ACHN (cell line): Measurements from ENCODE around the gene MAP3K21.

Source experiments
- DNase-seq: peaks from one replicate; pipeline ENCODE4 v3.0.0-alpha.2; 2015
- in situ Hi-C: cut with HindIII; loops from 2 replicates; pipeline ENCODE4 v1.10.0; 2017; ENCODE audit warnings: low sequenced_read_pairs, low pct_ligation_motif_present, low pct_unique_long_range_greater_than_20kb

The MAP3K21 gene

DNA sequence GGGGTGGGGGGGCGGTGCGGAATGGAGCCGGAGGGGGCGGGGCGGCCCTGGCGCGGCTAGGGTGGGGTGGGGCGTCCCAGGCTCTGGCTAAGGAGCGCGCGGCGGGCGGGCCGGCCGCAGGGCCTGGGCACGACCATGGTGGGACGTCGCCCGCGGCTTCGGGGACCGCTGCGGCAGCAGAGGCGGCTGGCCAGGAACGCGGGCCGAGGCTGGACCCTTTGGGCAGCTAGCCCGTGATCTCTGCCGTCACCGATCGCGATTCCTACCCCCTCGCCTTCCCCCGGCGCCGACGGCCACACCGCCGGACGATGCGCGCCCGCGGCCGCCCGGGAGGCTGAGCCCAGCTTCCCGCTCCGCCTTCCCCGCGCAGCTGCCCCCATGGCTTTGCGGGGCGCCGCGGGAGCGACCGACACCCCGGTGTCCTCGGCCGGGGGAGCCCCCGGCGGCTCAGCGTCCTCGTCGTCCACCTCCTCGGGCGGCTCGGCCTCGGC is at the start of gene MAP3K21:
Gene MAP3K21 (plus strand): TSS at position 74 of the 491 bp plus-strand sequence. CDS start 305 bp downstream, at position 379.
- no peak for DNase-seq
- in situ Hi-C loops, result no loop called here

DNA sequence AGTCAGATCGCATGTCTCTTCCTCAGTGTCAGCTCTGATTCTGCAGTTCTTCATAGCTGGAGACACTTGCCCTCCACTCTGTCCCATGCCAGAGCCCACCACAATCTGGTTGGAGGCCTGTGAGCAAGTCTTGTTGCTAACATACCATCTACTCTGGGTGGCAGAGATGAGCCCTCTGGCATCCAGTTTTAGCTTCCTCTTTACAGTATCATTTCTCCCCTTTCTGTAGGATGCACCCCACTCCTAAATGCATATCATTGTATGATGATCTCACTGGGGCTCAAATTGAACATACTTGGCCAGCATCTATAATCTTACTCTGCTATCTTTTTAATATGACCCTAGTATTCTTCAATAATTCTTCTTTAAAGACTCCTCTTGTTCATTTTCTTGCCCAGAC is 48.9 kb upstream of the MAP3K21 start:
- DNase-seq, result no peak
- in situ Hi-C loops, result no loop called here

DNA sequence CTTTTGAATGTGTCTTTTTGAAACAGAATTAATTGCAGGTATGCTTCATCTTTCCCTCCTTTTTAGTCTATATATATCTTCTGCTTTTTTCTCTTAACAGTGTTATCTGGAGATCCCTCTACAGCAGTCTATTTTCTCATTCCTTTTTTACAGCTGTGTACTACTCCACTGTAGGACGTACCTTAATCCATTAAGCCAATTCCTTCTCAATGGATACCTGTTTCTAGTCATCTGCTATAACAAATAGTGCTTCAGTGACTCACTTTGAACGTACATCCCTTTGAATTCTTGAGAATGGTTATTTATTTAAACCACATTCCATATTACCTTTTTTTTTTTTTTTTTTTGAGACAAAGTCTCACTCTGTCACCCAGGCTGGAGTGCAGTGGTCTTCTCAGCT is 47.6 kb upstream of the MAP3K21 start:
- no peak for DNase-seq
- in situ Hi-C loops, result no loop called here

DNA sequence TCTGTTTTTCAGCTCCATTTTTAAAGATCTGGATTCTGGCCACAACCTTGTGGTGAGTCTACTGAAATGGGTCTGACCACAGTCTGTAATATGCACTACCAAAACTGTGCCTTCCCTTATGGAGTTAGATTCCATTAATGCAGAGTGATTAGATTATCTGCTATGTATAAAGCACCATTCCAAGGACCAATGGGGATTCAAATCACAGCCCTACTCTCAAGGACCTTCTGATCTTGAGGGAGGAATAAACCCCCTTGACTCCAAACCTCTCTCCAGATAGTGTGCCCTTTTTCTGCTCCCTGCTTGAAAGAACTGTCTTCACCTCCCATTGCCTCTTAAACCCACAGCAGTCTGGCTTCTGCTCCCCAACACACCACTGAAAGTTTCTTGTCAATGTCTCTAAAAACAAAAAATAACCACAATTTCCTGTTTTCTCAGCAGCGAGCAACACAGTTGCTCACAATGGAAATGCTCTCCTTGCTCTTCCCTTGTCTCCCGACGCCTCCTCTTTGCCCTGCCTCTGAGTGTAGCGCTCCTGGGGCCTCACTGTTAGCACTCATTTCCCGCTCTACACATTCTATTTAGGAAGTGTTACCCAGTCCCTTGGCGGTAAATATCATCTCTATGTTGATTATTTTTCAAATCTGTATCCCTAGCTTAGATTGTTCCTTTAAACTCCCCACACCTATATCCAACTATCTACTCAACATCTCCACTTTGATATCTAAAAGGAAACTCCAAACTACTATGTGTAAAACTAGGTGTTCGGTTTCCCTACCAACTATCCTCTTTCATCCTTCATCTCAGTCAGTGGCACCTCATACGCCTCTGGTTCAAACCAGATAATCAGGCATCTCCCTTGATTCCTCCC is 45.6 kb upstream of the MAP3K21 start:
- in situ Hi-C loops, result no loop called here
- no peak for DNase-seq

DNA sequence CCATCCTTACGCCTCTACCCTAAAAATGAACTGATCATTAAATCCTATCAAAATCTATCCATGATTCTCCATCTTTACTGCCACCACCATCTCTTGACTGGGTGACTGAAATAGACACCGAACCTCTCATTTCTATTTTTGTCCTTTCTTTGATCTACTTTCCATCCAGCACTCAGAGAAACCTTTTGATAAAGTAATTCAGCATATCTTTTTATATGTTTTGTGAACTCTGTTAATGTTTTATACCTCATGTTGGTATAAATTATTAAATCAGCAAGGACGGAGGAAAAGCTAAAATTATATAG is 45.0 kb upstream of the MAP3K21 start:
- in situ Hi-C loops, result no loop called here
- no peak for DNase-seq

DNA sequence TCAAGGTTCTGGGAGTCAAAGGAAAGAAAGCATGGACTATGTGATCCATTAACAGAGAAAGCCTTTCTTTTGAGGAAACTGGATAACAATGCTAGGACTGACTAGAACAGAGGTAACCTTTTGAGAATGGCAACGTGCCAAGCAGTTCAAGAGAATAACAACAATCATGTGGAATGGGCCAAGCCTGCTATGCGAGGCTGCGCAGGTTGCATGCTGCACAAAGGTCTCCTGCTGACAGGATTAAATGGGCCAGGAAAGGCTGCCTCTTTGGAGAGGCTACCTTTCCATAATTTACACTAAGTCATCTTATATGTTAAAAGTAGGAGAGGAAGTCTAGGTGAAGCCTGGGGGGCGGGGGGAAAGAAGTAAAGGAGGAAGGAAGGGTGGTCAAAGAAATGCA is 37.8 kb upstream of the MAP3K21 start:
- in situ Hi-C loops, result no loop called here
- DNase-seq, result no peak

DNA sequence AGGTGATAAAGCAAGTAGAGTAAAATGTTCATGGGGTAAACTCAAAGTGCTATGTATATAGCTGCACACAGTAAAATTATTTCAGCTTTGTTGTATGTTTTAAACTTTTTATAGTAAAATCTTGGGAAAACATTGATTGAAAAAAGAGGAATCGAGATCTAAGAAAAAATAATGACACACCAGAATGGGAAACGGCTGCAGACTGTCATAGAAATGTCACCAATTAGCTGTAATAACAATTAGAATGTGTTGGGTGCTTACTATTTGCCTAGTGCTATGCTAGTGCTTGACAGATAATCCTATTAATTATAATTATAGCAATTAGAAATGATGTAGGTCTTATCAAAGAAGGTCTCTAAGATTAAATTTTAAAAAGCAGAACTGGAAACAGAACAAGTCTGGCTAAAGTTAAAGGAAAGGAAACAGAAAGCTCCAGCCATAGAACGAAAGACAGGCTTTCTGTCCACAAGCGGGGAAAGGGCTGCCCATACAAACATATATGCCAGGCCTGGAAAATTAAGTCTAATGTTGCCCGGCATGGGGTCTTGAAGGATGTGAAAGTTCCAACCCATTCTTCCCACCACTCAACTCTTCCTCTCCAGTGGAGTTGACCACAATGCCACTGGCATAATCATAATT is 37.0 kb upstream of the MAP3K21 start:
- no peak for DNase-seq
- in situ Hi-C loops, result no loop called here

DNA sequence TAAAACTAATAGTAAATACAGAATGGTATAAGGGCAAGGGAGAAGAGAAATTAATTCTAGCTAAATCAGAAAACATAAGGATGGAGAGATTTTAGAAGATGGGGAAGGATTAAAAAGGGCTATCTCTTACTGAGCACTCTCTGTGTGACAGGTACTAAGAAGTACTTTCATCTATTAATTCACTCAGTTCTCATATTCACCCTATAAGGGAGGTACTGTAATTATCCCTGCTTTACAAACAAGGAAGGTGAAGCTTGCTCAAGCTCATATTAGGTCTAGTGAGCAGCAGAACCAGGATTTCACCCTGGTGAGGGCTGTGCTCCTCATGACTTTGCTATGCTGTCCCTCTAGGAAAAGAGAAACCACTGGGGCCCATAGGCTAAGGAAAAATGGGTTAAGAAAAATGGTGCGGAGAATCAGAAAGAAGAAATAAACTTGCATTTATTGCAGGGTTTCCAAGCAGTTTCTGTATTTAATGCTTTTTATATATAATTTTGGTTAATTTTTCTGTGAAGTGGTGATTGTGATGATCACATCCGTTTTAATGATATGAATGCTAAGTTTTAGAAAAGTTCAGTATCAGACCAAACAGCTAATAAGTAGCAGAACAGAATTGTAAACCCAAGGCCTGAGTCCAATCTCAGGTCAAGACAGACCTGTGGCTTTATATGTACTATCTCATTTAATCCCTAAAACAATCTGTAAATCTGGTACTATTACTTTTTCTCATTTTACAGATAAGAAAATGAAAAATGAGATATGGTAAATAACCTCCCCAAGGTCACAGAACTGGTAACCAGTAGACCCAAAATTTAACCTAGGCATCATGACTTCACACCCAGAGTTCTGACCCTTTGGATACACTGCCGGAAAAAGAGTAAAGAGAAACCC is 33.7 kb upstream of the MAP3K21 start:
- in situ Hi-C loops, result no loop called here
- DNase-seq, result no peak

DNA sequence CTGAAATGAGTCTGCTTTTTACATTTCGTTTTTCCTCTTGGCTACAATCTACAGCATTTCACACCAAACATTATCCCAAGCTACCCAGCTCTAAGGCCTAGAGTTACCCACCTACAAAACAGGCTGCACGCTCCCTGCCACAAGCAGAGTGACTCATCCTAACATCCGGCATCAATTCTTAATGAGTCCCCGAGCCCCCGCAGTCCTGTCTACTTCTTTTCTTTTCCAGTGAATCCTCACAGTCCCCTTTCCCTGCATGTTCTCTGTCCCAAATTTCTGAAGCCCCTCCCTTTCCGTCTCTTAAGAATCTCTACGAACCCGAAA is 32.6 kb upstream of the MAP3K21 start:
- in situ Hi-C loops, result no loop called here
- DNase-seq, result peak; percentile 70

DNA sequence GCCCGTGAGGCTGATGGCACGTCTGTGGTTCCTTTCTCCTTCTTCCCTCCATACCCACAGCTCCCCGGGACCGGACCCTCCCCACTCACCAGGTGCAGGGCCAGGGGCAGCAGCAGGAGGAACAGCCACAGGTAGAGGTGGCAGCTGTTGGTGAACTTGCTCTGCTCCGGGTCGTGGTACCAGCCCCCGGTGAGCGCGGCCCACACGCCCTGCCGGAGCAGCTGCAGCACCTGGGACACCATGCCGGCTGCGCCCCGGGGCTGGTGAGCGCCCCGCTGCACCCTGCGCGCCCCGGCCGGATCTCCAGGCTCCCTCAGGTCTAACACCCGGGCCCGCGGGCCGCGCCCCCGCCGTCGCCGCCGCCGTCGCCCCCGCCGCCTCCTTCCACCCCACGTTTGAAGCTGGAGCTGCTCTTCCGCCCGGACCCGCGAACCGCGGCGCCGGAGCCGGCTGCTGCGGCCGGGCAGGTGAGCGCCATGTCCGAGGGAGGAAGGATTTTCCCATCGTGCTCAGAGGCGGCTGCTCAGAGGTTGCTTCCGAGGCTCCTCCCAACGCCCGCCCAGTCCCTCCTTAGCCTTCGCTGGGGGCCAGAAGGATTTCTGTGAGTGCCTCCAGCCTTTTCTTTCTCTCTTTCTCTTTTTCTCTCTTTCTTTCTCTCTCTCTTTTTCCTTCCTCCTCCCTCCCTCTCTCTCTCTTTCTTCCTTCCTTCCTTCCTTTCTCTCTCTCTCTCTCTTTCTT is 32.1 kb upstream of the MAP3K21 start, which contains the start of gene PCNX2:
Gene PCNX2 (minus strand): TSS at position 489 of the 738 bp plus-strand sequence. CDS start 247 bp downstream, at position 242.
- peak; percentile 77 for DNase-seq
- in situ Hi-C loops, result no loop called here

DNA sequence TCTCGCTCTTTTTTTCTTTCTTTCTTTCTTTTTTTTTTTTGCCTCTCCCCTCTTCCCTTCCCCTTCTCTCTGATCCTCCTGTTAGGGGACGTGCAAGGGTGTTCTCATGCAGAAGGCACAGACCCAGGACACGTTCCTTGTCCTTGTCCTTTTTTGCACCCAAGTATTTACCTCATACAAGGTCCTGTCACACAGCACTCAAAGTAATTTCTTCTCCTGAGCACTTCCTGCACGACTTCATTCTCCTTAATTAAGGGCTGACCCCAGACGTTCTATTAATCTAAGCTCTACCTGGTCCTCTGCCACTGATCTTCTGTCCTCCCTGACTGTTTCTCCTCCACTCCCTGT is 31.6 kb upstream of the MAP3K21 start:
- no peak for DNase-seq
- in situ Hi-C loops, result no loop called here

DNA sequence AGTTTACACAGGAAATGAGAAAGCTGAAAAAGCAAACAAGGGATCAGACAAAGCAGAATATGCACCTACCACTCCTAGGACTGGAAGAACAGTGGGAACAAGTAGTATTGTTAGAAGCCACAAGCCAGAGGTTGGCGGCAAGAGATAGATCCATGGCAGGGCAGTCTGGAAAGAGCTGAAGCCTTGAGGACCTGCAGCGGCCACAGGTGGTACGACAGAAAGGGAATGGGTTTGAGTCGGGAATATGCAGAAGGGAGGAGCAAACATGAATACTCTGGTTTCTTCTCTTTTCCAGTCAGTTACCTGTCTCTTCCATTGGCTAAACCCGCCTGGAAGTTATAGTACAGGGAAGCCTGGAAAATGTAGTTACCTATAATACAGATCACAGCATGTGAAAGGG is 28.1 kb upstream of the MAP3K21 start:
- in situ Hi-C loops, result no loop called here
- DNase-seq, result no peak

DNA sequence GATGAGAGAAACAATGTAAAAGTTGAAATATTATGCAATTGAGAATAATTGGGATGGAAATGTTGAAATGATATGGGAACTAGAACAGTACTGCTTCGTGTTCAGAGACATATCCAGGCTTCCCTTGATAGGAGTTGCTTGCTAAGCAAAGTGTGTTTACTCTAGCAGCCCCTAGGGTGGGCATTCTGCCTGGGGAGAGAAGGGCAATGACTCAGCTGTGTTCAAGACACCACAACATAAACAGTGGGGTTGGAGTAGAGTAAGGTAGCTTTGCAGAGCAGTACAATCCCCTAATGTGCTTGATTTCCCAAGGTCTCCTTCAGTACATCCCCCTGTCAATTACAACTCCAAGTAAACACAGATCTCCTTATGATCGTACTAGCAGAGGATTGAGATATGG is 27.2 kb upstream of the MAP3K21 start:
- no peak for DNase-seq
- in situ Hi-C loops, result no loop called here

DNA sequence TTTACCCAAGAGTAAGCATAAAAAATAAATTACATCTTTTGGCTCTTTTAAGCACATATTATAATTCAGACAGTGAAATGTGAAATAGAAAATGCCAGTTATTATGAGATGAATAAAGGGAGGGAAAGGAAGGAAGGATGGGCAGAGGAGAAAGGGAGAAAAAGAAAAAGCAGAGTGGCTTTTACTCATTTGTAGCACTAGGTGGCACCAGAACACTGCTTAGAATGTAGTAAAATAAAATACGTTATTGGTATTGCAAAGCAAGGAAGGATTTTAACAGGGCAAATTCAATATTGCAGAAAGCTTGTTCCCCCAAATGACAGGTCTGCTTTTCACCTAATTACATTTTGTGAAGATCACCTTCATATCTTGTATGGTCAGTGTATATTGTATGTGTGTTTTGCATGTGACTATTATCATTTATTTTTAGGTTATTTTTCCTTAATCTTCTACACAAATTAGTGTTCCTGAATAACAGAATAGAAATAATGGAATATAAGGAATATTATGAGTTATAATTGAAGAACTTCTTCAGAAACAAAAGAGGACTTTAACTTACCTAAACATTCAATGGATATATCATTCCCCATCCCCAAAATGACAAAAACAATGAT is 22.9 kb upstream of the MAP3K21 start:
- peak; percentile 65 for DNase-seq
- in situ Hi-C loops, result no loop called here

DNA sequence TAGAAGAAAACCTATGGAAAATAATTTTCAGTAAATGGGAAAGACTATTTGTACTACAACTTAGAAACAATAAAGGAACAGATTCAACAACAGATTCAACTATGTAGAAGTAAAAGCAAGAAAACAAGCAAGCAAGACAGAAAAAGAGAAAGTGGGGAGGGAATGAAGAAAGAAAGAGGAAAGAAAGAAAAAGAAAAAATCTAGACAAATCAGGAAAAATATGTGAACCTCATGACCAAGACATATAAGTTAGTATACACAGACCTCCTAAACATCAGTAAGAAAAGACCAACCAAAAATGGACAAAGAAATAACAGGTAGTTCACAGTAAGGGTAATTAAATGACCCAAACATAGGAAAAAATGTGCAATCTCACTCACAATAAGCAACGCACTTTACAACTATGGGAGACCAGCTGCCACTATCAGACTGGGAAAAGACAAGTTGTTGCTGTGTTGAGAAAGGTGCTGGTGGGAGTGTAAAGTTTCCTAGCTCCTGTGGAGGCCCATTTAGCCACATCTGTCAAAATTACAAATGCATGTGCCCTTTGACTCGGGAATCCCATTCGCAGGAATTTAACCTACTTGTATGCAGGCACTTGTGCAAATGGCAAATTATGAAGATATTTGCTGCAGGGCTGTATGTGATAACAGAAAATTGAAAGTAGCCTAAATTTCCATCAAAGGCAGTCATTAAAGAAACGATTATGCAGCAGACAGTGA is 13.9 kb upstream of the MAP3K21 start:
- in situ Hi-C loops, result no loop called here
- DNase-seq, result no peak

DNA sequence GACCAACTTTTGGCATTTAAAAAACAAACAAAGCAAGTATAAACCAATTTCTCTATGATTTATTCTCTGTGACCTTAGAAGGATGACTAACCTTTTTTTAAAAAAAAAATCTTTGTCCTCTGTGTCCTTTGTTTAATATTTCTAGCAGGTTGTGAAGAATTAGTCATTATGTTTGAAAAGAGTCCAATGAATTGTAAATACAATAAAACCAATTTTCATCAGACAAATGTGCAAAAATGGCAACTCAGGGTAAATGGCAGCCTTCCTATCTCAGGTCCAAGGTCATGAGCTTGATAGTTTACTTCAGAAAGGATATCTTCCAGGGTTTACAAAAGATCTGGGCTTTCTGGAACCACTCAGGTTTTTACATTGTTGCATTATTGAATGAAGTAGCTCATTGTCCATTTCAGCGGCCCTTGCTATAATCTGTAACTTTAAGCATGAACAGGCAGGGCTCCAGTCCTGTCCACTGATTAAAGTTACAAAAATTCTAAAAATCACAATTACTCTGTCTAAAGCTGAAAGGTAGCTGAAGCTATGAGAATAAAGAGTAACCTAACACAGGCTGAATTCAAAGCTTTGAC is 11.7 kb upstream of the MAP3K21 start:
- in situ Hi-C loops, result no loop called here
- no peak for DNase-seq

DNA sequence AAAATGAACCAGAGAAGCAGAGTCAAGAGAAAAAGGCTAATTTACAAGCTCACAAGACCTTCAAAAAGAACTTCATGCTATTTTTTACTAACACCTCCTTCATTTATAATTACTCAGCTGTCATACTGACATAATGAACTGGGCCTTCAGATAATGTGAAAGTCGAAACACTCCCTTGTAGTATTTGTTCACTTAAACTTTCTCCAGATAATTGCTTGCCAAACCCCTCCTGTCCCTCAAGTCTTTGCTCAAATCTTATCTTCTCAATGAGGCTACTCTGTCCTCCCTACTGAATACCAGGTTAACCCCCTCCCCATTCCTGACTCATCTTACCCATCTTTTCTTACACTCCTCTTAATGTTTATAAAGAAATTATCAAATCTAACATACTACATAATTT is 11.1 kb upstream of the MAP3K21 start:
- in situ Hi-C loops, result no loop called here
- DNase-seq, result no peak
